Inflammatory macrophage treated with lipopolysaccharide for 4 hours (primary cell): ENCODE data around the gene TBCD.
A peak's percentile ranks its signal among the peaks of the same experiment; 100 is the strongest.

Experiments used
- DNase-seq: peaks from one replicate; pipeline ENCODE4 v3.0.0-alpha.2; 2020

TBCD gene

DNA sequence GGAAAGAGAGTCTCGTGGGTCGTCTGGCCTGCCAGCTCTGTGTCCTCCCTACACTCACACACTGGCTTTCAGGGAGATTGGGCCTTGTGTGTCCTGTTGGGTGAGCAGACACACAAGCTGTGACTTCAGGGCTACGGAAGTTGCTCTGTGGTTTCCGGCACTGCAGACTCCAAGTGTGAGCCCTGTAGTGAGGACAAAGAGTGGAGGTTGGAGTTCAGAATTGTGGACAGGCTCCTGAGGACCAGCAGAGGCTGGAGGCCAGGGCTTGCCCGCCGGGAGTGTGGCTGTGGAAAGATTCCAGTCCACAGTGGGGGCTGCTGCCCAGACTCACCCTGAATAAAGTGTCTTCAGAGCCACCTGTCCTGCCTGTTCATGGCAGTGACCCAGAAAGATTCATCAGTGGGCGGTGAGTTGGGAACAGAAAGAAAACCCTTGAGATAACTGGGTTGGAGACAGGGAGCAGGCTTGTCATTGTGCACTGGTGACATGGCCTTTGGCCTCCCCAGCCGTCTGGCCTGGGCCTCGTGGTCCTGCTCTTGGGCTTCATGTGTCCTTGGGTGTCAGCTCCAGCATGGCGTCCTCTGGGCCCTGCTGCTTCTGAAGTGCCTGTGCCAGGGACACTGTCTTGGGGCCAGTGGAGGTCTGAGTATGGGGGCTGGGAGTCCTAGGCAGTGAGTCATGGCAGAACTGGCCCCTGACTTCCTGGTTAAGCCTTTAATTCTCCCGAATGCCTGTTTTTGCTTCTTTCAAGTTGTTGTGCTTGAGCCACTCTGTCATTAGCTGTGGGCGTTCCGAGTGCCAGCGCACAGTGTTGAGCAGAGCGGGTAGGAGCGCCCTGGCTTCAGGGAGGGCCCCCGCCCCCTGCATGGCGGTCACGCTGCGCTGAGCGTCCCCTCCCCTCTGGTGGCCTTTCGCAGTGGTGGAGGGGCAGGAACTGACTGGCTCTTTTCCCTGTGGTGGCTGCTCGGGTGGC lies 107.9 kb downstream of the TBCD start:
- DNase-seq = peak; percentile 86

DNA sequence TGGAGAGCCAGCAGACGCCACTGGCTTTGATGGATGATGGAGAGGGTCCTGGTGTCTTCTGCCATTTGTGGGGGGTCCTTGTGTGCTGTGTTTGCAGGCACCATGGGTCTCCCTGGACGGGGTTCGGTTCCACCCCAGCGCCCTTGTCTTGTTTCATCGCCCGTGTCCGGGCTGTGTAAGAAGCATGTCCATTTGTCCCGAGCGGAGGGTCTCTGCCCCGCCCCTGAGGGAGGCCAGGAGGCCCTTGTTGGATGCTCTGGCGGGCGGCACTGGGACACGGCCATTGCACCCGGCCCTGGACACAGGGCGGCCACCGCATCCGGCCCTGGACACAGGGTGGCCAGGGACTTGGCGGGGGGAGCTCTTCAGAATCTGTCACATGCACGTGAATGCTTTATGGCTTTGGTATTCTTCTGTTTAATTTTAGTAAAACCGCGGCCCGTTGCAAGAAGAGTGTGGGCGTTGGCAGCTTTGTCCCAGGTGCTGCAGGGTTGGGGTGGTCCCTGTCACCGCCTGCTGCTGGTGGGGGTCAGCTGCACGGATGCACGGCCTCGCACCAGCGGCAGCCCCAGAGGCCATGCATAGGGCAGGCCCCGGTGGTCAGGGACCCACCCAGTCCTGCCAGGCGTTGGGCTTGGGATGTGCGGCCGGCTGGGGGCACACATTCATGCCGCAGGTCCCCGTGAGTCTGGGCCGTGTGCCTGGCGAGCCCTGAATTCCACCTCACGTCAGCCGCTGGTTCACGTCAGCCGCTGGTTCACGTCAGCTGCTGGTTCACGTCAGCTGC lies 108.9 kb downstream of the TBCD start:
- no peak for DNase-seq

DNA sequence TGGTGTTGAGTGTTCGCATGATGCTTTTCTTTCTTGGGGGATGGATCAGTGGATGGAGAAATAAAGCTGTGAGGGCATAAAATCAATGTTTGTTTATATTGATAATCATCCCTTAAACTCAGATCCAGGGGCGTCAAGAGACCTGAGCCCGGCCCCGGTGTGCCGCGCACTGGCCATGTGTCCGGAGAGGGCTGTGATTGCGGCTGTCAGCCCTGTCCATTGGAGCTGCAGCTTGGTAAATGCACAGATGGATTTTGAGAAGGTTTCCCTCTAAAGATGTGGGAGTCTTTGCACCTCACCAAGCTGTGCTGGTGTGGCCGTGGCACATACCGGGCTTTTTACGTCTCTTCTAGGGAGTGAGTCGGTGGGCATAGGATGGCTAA lies 109.5 kb downstream of the TBCD start:
- no peak for DNase-seq

DNA sequence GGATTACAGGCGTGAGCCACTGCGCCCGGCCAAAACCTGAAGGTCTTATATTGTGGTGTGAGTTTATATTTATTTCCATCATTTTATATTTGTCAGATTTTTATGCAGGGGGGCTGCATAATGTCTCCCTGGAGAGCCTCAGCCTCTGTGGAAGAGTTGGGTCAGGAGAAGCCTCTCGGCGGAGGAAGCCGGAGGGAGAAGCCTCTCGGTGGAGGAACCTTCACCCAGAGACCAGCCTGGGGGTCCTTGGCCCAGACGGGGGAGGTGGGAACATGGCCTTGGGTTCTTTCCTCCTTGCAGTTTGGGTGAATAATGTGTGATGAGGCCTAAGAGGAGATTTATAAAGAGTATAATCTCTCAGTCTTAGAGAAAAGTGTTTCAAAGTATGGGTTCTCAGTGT lies 110.3 kb downstream of the TBCD start:
- no peak for DNase-seq

DNA sequence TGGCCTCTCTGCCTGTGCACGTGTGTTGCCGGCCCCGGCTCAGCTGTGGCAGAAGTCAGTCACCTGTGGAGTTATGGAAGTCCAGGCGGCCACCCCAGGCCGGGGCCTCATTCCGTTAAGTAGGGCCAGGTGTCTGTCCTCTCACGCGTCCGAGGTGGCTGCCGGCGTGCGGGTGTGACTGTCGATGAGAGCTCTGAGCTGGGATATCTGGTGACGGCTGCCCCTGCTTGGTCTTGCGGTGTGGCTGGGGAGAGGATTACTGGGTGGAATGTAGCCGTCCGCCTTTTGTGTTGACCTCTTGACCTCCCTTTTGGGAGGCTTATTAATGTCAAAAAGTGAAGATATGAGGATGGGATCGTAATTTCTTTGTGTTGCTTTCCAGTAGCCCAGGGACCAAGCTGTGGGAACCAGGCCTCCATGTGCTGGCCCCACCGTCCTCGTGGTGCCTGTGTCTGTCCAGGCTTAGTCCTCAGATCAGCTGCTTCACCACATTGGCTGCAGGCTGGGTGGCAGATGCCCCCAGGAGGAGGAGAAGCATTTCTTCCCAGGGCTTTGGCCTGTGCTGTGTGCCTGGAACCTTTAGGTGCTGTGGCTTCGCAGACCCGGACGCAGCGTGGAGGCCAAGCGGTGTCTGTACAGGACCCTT lies 111.0 kb downstream of the TBCD start:
- no peak for DNase-seq

DNA sequence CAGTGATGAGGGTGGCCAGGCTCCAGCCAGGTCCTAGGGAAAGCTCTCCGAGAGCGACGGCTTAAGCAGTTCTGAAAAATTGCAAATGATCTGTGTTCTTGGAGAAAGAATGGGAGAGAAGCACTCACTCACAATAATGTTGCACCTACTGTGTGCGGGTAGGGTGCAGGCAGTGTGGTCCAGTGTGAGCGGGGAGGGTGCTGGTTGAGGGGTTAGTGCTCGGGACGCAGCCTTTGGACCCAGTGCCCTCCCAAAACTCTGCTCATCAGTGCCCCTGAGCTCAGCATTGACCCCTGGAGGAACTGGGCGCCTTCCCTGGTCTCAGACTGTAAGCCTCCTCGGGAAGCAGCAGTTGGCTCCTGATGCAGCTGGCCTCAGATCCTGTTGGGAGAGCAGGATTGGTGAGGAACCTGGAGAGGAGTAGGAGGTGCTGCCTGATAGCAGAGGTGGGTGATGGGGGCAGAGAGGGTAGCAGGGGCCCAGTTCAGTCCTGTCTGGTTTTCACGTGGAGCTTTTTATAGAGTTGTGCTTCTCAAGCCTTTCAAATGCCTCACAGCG lies 111.6 kb downstream of the TBCD start:
- no peak for DNase-seq

DNA sequence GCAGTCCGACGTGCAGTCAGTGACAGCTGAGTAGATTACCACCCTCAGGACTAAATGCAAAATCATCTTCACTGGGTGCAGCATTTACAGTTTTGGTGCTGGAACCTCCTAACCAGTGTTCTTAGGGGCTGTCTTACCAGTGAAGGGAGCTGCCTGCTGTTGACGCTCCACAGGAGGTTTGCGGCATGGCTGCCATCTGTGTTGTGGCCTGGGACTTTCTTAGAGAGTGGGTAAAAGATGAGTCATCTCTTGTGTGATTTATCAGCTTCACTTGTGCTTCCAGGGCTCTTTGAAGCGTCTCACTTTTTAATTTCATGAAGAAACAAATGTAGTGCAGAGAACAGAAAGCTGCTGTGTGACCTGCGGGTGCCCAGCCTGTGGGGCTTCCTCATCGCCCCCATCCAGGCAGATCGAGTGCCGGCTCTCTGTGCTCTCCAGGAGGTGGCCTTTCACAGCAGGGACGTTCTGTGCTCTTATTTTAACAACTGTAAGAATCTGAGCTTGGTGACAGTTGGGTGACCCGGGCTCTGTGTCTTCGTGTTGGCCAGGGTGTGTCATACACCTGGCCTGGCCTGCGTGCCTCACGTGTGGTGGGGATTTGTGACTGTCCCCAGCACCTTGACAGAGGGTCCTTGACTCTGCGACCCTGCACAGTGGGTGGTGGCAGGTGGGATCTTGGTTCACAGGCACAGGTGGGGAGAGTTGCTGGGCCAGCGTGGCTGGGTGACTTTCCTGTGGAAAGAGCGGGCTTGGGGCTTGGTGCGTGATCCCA lies 112.3 kb downstream of the TBCD start:
- DNase-seq = peak; percentile 52

DNA sequence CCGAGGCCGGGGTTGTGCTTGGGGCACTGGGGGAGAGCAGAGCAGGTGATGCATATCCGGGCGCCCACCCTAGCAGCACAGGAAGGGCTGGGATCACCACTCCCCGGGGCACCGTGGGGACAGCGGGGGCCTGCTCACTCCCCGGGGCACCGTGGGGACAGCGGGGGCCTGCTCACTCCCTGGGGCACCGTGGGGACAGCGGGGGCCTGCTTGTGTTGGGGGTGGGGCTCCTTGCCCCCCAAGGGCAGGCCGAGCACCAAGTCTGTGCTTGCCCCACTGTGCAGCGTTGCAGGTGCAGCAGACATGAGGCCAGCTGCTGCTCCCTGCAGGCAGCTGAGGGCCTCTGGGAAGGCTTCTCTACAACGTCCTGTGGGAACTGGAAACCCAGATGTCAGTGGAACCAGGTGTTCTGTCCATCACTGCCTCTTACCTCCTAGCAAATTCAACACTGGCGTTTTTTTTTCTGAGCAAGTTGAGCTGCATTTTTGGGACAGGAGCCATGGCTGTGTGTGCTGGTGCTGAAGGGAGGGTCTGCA lies 112.9 kb downstream of the TBCD start:
- no peak for DNase-seq

DNA sequence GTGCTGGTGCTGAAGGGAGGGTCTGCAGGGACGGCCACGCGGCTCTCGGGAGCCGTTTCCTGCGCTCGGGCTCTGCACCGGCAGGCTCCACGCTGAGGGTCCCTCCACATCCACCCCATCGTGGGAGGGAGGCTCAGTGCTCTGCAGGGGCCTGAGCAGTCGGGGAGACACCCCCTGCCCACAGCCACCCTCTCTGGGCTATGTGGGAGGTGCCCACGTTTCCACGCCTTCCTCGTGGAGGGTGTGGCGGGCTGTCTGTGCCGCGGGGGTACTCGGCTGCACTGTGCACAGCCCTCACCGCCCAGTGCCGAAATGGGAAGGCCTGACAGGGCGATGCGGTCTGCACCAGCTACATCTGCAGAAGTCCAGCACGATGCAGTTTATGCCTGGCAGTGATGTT lies 113.4 kb downstream of the TBCD start:
- no peak for DNase-seq

DNA sequence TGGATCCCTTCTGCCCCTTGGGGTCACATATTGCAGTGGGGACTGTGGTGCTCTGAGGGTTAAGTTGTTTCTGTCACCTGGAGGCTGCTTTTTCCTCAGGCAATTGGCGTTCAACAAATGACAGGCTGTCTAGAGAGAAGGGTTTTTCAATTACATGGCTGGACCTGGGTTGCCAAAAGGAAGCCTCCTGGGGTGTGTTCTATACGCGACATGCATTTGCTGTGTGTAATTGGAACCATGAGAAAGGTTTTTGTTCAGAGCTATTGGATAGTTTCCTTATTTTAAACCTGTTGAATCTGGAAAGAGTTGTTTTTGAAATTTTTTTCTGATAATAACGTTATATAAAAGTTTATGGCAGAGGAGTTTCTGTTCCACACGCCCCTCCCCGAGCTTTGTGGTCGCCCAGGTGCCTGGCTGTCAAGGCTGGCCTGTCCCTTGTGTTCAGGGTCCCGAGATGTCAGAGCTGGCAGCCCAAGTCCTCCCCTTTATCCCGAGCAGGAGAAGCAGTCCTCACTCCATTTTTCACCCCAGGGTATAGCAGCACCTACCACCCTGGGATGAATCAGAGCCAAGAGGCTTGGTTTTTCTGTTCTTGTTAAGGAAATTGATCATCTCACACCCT lies 114.0 kb downstream of the TBCD start:
- no peak for DNase-seq

DNA sequence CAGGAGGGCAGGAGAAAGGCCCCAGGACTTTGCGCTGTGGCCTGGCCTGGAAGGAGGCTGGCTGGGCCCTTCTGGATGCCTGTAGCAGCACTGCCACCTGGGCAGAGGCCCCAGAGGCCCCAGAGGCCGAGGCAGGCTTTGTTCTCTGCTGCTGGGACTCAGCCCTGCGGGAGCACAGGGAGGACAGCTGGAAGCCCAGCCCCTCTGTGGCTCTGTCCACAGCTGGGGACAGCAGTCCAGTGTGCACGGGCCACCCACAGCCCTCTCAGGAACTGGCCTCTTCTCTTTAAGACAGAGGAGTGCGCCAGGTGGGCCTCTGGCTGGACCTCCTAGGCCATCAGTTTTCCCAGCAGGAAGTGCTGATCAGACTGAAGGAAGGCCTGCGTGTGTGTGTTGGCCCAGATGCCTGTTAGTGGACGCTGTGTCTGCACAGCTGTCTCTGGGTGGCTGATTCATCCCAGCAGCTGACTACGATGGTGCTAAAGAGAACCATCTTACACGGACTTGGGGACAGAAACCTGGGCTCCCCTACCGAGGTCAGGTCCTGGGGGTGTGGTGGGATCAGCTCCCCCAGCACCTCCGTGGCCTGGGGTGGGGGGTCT lies 114.8 kb downstream of the TBCD start:
- no peak for DNase-seq

DNA sequence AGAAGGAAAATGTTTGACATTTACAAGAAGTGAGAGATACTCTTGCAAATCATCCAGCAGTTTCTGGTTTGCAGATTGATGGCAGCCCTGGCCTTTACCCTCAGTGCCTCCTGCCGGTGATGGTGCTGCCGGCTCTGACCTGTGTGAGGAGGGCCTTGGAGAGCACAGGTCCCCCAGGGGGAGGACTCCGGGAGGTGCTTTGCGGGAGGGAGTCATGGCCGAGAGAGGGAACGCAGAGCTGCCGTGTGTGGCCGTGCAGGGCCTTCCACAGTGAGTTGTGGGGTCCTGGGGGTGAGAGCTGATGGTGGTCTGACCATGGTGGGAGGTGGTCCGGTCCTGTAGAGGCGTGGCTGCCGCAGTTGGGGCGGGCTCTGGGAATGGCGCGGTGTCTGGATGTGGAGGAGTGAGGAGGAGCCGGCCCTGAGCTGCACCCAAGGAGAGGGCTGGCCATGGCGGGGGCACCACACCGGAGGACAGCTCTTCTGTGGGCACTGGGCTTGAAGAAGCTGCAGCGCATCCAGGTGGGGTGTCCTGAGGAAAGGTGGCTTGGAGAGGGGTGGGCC lies 116.0 kb downstream of the TBCD start:
- DNase-seq = no peak

DNA sequence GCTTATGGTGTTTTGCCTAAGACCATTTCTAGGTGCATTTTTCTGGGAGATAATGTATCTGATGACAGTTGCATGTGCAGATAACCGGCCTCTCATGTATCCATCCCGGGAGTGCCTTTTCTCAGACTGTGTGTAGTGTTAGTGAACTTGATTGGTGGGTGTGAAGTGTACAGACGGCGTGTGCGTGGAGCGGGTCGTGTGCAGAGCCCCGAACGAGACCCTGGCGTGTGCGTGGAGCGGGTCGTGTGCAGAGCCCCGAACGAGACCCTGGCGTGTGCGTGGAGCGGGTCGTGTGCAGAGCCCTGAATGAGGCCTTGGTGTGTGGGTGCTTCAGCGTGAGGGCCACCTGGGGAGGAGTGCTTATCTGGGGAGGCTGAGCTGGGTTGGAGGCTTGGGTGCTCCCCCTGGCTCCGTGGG lies 116.9 kb downstream of the TBCD start:
- DNase-seq = no peak

DNA sequence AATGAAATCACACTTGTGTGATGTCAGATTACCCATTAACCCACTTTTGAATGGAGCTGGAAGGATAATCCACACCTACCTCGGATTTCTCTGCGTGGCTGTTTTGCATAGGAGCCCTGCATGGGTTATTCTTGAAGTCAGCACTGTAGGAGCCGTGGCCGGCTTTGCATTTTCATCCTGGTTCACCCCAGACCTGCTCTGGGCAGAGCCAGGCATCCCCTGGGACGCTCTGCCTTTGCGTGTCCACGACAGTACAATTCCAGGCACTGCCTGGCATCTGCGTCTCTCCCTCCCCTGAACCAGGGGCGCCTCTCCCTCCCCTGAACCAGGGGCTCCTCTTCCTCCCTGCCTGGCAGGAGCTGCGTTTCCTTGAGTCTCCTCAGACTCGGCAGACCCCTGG lies 117.7 kb downstream of the TBCD start:
- no peak for DNase-seq

DNA sequence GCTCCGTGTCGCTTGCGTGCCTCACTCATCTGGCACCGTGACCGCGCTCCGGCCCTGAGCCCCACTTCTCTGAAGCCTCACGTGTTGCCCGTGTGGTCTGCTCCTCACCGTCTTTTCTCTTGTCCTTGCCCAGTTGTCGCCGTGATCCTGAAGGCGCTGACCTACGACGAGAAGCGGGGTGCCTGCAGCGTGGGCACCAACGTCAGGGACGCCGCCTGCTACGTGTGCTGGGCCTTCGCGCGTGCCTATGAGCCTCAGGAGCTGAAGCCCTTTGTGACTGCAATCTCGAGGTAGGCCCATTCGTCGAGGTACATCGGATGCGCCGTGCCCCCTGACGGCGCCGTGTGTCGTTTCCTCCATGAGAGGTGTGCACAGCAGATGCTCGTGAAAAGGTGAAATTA lies 118.2 kb downstream of the TBCD start:
- DNase-seq = no peak

DNA sequence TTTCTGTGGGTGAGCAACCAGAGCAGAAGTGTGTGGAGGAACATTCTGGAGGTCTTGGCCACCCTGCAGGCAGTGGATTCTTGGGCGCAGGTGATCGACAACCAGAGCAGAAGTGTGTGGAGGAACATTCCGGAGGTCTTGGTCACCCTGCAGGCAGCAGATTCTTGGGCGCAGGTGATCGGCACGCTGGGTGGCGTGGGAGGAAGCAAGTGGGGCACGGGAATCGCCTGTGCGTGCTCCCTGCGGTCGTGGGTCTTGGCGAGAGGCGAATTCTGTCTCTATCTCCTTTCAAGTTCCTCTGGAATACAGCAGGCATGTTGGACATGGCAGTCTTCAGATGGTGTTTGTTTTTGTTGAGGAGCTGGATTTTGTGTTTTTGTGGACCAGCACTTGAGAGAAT lies 118.7 kb downstream of the TBCD start:
- DNase-seq = no peak

DNA sequence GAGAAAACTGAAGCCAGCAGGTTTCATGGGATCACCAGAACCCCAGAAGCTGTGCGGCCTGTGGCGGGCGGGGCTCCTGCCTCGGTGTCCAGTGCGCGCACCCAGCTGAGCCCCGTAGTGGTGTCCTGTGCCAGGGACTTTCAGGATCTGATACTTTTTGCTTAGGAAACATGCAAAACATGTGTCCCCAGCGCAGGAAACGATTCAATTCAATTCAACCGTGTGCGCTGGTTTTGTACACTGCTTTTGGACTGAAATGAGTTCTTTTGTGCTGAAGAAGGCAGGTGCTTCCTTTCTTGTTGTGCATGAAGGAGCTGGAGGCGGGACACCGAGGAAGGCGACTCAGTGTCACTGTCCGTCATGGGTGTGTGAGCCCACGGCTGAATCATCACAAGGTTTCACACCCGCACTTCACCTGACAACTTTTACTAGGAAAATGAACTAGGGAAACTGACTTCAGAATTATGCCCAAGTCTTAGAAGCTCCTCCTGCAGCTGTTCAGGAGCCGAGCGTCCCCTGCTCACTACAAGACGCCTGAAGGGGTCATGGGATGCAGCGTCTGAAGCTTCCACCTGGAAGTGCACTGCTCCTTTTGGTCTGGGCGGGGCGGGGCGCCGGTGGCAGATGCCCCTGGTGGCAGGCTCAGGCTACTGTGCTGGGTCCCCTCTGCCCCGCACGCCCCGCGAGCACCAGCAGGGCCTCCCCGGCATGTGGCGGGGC lies 119.4 kb downstream of the TBCD start:
- DNase-seq = no peak

DNA sequence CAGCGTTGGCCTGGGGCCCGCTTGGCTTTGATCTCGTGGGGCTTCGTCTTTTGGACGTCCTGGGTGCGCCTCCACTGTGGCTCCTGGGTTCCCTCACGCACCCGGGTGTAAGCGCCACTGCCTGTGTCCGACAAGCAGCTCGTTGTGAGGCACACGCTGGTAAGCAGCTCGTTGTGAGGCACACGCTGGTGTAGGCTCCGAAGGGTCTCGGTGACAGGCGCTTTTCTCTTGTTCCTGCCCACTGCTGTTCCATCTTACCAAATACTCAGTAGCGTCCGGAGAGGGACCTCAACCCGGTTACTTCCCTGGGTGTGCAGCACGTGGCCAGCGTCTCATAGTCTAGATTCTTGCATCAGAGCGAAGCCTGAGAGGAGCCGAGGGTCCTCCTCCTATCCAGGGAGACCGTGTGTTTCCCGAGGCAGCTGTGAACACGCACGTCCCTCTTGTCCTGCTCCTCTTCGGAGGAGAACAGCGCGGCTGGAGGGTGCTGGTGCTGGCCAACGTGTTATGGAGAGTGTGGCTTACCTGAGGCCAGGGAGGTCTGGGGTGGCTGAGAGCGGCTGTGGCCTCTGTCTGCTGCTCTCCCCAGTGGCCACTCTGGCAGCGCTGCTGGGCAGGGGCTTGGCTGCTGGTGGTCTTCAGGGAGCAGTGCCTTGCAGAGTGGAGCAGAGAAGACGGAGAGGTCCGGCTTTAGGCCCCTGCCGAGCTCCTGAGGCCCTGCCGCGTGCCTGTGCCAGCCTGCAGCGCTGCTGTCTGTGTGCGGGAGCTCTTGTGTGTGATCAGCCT lies 120.1 kb downstream of the TBCD start:
- DNase-seq = no peak
